ENCODE measurements around the gene ULBP2. TPM values are rescaled to one million over a fixed set of nuclear protein-coding genes. Genes with fewer than 3 reads are reported as not detected.
"Not testable (repeated sequence)": the region's sequence is repeated elsewhere in the genome, so short reads cannot be mapped to it uniquely, and the experiment has no call there.

The ULBP2 gene
- total RNA-seq, 2 donors from 2014 or later = 0.31 TPM; not detected in 1

DNA sequence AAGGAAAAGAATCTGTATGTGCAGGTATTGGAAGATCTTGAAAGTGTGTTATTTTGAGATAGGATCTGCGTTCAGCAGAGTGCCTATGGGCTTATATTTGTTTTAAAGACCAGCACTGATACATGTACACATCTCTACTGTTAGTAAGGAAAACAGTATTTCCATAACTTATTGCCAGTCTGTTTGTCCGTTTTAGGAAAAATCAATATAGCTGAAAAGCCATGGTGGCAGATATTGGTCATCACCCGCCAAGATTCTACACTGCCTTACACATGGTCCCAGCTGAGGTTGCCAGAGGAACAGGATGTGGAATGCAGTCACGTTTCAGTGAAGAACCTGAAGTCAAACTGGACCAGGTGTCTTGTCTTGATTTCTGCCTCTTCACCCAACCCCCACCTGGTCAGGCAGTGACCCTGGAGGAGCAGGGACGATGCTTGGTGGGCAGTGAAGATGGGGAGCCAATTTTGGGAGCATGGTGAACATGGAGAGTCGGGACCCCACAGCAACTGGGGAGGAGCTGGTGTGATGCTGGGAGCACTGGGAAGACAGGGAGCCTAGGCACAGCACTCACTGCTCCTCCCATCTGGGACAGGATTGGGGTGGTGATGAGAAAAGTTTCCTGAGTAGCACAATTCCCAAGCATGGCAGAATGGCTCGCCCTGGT is 14.0 kb downstream of the ULBP2 start:
- intact Hi-C loops (cut with DNase I, micrococcal nuclease); DNase-seq; ATAC-seq: not testable (repeated sequence)

DNA sequence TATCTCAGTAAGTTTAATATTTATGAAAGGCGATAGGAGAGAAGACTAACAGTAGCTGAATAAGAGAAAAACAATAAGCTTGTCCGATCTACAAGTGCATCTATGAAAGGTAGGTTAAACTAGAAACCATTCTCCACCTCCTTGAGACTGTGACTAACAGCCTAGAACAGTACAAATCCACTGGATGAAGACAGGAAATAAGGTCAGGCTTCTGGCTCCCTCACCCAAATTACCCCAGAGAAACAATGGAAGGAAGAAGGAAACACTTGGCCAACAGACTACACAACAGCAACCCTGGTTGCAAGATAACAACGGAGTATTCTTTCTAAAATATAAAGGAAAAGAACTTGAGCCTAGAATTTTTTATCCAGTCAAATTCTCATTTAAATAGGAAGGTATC is 16.3 kb downstream of the ULBP2 start:
- ATAC-seq; DNase-seq; intact Hi-C loops (cut with DNase I, micrococcal nuclease): not testable (repeated sequence)

DNA sequence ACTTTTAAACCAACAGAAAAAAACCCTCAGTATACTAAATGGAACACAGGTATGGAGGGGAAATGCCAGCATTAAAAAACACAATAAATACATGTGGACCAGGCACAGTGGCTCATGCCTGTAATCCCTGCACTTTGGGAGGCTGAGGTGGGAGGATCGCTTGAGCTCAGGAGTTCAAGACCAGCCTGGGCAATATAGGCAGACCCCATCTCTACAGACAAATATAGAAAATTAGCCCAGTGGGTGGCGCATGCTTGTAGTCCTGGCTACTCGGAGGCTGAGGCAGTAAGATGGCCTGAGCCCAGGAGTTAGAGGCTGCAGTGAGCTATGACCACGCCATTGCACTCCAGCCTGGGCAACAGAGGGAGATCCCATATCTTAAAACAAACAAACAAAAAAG is 18.0 kb downstream of the ULBP2 start:
- intact Hi-C loops (cut with DNase I, micrococcal nuclease); ATAC-seq; DNase-seq: not testable (repeated sequence)

DNA sequence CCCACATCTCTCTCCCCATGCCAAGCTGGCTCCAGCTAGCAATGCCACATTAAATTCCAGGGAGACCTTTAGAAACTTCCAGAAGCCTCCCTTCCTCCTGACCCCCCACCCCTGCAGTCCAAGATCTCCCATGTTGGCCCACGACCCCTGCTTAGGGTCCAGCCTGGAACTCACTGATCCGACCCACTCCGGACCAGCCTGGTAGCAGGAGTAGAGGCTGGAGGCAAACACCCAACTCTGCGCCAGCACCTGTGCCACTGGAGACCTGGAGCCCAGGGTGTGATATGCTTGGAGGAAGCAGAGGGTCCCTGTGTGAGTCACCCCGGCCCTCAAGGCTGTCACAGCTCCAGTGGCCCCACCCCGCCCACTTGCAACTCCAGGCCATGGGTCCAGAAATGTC is 18.7 kb downstream of the ULBP2 start:
- DNase-seq = no peak
- no peak for ATAC-seq
- intact Hi-C loops (cut with DNase I, micrococcal nuclease) = no loop called here

DNA sequence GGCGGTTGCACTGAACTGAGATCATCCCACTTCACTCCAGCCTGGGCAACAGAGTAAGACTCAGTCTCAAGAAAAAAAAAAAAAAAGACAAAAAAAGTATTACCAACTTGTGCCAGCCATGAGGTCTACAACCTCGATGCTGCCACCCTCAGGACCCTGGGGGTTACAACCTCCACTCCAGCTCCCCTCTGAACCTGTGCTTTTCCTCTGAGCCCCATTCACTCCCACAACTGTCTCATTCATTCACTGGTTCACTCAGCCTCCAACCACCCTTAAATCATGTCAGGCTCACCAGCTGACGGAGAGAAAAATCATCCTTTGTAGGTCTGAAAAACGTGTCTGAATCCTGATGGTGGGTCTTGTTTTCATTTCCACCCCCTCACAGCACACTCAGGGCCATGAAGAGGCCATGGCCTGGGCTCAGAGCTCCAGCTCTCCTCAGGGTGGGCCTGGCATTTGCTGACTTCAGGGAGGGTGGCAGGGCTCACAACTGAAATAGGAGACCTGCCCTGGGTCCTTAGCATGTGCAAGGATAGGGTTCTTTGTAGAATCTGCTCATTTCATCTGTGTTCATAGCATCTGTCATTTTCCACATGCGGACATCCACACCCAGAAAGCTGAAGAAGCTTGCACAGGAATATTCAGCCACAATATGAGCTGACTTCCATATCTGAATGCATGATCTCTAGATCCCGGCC is 20.1 kb downstream of the ULBP2 start:
- ATAC-seq (no peak), DNase-seq (no peak)
- intact Hi-C loops (cut with DNase I, micrococcal nuclease) = no loop called here

DNA sequence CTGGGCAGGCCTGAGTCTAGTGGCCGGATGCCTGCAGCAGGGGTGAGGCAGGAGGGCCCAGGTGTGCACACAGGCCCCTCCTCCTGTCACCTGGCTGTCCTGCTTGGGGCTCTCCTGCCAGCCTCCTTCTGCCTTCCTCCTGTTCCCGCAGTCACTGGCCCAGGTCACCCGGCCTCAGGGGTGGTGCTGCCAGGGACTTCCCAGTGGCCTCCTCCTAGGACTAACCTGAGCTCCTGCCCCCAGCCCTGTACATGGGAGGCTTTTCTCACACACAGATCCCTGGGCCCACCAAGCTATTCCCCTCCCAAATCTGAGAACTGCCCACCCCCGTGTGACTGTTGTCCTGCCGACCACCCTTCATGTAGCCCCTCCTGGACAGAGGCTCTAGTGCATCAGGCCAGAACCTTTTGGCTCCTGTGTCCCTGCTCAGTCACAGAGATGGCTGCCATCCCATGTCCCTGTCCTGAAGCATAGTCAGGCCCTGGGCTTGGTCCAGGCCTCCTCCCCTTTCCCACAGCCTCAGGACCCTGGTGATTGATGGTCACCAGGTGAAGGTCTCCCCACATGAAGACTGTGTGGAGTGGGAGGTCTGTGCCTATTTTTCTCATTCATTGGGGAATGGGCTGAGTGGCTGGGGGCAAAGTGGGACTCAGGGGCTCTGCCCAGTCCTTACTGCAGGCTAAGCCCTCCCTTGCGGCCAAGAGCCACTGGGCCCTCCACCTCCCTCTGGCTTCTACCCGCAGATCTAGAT is 20.8 kb downstream of the ULBP2 start:
- intact Hi-C loops (cut with DNase I, micrococcal nuclease) = no loop called here
- ATAC-seq (no peak), DNase-seq (no peak)

DNA sequence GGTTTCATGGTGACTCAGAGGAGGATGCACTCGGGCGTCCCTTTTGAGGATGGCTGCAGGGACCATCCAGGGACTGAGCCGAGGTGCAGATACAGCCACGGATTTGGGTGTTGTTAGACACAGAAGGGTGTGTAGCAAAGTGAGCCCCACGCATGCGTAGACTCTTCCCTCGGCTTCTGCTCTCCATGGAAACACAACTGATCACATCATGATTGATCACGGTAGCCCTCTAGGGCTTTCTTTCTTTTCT is 21.3 kb downstream of the ULBP2 start:
- no peak for DNase-seq
- peak; percentile 23 for ATAC-seq
- intact Hi-C loops (cut with DNase I, micrococcal nuclease) = no loop called here

DNA sequence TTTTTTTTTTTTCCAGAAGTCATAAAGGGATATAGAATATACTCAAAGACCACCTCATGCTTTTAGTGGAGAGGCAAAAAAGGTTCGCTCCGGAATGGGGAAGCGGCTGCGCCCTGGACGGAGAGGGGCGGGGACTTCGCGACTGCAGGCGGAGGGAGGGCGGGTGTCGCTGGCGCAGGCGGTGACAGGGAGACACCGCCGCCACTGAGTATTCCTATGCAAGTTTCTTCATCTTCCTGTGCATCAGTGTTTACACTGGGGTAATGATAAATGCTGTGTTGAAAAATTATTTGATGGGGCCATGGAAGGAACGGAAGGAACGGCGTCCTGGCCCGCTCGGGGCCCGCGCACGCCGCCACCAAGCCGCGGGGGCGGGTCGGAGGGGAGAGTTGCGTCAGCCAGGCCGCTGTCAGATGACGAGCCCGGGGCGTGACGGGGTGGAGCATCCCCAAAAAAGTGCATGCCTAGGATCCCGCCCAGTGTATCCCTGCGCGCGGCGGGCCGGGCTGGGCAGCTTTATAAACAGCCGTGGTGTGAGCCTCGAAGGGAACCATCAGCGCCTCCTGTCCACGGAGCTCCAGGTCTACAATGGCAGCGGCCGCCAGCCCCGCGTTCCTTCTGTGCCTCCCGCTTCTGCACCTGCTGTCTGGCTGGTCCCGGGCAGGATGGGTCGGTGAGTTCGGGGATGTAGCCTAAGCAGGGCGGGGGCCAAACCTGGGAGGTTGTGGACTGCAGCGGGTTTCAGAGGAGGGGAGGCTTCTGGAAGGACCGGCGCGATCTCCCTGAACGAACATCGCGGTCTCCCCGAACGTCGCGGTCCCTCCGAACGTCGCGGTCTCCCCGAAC is 21.9 kb downstream of the ULBP2 start, which contains the start of gene ULBP1:
TSS of gene ULBP1 (plus strand) at position 482 of the 846 bp plus-strand sequence. CDS start at position 589, 107 bp downstream.
- ATAC-seq (peak; percentile 88), DNase-seq (peak; percentile 66 to 72)
- intact Hi-C loops (cut with DNase I, micrococcal nuclease) = no loop called here

DNA sequence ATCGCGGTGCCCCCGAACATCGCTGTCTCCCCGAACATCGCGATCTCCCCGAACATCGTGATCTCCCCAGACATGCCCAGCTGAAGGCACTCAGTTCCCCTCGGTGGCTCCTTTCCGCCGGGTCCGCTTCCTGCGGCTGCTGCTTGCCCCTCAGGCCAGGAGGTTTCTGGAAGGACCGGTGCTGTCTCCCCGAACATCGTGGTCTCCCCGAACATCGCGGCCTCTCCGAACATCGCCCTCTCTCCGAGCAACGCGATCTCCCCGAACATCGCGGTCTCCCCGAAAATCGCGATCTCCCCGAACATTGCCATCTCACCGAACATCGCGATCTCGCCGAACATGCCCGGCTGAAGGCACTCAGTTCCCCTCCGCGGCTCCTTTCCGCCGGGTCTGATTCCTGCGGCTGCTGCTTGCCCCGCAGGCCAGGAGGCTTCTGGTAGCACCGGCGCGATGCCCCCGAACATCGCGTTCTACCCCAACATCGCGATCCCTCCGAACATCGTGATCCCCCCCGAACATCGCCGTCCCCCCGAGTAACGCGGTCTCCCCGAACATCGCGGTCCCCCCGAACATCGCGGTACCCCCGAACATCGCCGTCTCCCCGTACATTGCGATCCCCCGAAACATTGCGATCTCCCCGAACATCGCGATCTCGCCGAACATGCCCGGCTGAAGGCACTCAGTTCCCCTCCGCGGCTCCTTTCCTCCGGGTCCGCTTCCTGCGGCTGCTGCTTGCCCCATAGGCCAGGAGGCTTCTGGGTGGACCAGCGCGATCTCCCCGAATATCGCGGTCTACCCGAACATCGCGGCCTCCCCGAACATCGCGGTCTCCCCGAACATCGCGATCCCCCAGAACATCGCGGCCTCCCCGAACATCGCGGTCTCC is 22.7 kb downstream of the ULBP2 start:
- intact Hi-C loops (cut with DNase I, micrococcal nuclease) = no loop called here
- no peak for ATAC-seq
- peak in 1 of 2 donors; percentile 13 for DNase-seq

DNA sequence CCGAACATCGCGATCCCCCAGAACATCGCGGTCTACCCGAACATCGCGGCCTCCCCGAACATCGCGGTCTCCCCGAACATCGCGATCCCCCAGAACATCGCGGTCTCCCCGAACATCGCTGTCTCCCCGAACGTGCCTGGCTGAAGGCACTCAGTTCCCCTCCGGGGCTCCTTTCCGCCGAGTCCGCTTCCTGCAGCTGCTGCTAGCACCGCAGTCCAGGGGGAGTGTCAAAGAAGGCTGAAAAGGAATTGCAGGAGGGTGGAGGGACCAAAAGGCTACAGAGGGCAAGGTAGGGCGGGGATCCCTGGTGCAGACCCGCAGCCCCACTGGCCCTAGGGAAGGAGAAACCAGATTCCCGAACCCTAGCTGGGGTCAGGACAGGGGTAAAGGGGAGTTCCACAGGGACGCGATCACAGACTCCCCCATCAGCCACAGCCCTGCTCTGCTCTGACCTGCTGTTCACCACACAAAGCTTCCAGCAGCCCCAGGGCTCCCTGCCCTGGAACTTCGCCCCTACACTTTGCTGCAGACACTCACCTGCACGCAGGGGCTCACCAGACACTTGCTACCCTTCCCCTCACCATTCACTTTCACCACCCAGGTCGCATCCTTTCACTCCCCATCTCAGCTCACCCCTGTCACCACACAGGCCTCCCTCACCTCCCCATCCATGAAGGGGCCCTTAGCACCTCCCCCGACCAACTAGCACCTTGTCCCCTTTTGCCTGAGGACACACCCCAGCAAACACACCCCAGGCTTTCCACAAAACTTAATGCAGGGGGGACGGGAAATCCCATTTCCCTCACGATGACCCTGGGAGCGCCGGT is 23.6 kb downstream of the ULBP2 start:
- ATAC-seq (no peak), DNase-seq (peak in 1 of 2 donors; percentile 24)
- intact Hi-C loops (cut with DNase I, micrococcal nuclease) = no loop called here

DNA sequence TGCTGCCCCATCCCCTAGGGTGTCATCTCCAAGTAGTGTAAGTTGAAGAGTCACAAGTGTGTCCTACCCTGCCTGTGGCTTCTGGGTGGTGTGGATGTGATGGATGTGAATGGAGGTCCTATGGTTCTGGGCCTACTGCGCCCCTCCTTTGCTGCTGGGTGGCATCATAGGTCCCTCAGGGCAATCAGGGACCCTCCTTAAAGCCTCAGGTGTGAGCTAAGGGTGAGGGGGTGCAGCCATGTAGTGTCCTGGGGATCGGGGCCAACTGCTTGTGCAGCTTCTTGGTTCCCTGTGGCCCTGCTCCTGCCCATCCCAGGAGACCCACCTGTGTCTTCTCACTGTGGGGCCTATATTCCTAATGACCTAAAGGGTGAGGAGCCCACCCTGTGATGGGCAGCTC is 24.5 kb downstream of the ULBP2 start:
- intact Hi-C loops (cut with DNase I, micrococcal nuclease); ATAC-seq; DNase-seq: not testable (repeated sequence)

DNA sequence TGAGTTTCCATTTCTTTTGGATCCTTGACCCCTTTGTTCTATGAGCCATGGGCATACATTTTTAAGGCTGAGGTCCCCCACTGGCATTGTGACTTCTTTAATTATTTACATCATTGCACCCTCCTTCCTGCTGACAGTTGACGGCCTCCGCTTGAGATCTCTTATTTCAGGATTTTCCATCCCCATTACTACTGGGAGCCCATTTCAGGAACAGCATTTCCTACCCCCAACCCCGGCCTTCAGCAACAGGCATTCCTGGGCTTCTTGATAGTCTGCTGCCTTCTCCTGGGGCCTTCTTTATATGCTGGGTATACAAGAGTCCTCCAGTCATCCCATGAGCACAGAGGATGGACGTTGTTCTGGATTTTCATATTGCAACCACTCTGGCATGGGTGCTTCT is 25.8 kb downstream of the ULBP2 start:
- intact Hi-C loops (cut with DNase I, micrococcal nuclease) = no loop called here
- no peak for ATAC-seq

DNA sequence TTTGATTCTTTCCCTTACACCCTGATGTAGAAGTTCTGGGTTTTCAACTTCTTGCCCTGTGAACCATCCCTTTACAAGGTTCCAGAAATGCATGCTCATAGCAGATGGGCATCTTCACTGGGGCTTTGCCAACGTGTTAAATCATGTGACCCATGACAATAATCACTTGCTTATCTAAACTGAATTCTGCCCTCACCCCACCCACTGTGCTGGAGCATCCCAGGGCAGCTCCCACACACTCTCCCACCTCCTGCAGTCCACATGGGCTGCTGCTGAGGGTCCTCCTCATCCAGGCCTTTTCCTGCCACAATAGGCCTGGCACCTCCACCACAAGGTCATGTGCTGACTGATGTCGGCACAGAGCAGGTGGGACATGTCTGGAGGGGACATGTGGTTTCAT is 26.2 kb downstream of the ULBP2 start:
- intact Hi-C loops (cut with DNase I, micrococcal nuclease); ATAC-seq; DNase-seq: not testable (repeated sequence)

More for the DNA sequence above, 25.8 kb downstream of the ULBP2 start:
- no peak for DNase-seq

DNA sequence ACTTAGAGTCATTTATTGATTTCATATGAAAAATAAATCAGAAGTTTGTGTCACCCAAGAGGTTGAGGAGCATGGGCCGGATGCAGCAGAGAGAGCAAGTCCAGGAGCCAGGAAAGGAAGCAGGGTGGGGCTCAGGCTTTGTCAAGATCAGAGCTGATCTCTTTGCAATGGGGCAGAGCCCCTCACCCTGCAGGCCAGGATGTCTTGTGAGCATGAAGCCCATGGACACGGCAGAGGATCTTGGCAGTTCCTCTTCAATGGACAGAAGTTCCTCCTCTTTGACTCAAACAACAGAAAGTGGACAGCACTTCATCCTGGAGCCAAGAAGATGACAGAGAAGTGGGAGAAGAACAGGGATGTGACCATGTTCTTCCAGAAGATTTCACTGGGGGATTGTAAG is 27.1 kb downstream of the ULBP2 start:
- DNase-seq; intact Hi-C loops (cut with DNase I, micrococcal nuclease); ATAC-seq: not testable (repeated sequence)

DNA sequence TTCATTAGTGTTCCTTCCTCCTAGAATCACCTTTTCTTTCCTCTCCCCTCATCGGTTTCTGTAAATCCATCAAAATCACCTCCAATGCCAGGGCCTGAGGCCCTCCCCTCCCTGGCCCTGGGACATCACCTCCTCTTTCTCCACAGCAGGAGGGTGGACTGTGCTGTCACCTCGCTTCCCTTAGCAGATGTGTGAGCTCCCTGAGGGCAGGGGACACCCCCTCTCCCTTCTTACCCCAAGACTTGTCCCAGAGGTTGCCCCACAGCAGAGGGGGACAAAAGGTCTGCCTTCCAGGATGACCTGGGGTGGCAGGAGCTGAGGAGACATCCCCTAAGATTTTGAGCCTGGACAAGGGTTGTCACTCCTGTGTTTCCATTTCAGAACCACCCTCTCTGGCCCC is 27.8 kb downstream of the ULBP2 start:
- DNase-seq = no peak
- ATAC-seq = no peak
- intact Hi-C loops (cut with DNase I, micrococcal nuclease) = no loop called here

DNA sequence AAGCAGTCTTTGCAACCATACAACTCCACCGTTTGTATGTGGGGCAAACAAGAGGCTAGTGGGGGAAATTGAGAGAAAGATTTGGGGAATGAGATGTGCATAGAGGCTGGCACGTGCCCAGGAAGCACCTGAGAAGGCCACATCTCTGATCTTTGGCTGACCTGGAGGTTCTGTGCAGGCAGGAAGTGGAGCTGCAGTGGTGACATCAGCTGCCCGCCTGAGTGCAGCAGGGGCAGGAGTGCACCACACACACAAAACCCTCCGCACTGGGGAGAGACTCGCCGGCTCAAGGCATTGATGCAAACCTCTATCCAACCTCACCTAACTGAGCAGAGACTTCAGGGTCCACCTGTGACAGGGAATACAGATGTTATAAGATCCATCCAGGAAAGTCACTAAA is 32.6 kb downstream of the ULBP2 start:
- DNase-seq; intact Hi-C loops (cut with DNase I, micrococcal nuclease); ATAC-seq: not testable (repeated sequence)

DNA sequence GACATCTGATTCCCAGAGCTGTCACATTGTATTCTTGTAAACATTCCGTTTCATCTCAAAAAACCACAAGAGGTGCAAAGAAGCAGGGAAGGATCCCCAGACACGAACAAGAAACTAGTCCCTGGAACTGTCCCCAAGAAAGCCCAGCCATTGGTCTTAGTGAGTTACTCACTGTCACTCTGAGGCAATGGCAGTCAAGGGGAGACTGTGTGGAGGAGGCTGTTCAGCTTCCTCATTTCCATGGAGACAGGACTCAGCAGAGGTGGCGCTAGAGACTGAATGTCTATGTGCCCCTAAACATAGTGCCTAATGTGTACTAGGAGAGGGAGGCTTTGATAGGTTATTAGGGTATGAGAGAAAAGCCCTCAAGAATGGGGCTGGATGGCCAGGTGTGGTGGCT is 33.0 kb downstream of the ULBP2 start:
- ATAC-seq = no peak
- intact Hi-C loops (cut with DNase I, micrococcal nuclease) = no loop called here
- no peak for DNase-seq
